ENCODE results near the gene DHX16. TPM values are rescaled to one million over a fixed set of nuclear protein-coding genes. Genes with fewer than 3 reads are reported as not detected.

The DHX16 gene
- total RNA-seq, 4 donors from 2014 or later = 25.8 to 36.2 (median 31.4) TPM

DNA sequence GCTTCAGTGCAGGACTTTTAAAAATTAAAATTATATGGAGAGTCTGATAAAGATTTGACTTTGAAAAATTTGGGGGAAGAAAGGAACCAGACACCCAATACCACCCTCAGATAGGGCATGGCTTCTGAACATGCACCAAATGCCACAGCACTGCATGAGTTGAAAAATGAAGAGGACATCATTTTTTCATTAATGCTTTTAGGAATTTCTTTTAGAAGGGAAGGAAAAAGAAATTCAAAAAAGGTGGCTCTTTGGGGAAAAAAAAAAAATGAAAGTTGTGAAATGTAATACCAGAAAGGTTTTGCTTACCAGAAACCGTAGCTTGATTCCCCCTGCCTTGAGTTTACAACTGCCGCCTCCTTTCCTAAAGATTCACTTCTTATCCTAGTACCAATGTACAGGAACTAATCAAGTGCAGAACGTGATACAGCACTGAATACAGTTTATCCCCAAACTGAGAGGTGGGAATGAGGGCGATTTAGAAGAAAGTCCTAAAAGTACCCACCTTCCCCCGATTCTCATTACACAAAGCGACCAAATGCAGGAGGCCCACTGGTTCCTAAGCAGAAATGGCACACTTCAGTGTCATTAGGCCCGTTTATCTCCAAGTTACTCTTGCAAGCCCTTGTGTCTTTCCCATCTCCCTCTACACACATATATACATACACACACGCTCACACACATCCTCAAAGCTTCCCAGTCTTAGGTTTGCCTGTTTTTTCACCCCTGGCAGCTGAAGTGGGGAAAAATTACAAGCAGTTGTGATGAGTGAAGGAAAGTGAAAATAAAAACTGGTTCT lies 58.6 kb downstream of the DHX16 start:
- ATAC-seq = no peak
- Histone ChIP-seq H3K4me1 (peaks cover 38 to 67% (median 38%) of the 10 kb centered on the region in 3 donors), H3K36me3 (peaks cover 0 to 11% of the 10 kb centered on the region in 2 donors), H3K4me3 (peak overlapping the region; percentile 76 to 85), H3K27ac (peak overlapping the region; percentile 84 to 99 (median 94)), H3K9me3 (no peaks in the 10 kb centered on the region), H3K27me3 (no peaks in the 10 kb centered on the region)
- TF ChIP-seq, protein P1, sequence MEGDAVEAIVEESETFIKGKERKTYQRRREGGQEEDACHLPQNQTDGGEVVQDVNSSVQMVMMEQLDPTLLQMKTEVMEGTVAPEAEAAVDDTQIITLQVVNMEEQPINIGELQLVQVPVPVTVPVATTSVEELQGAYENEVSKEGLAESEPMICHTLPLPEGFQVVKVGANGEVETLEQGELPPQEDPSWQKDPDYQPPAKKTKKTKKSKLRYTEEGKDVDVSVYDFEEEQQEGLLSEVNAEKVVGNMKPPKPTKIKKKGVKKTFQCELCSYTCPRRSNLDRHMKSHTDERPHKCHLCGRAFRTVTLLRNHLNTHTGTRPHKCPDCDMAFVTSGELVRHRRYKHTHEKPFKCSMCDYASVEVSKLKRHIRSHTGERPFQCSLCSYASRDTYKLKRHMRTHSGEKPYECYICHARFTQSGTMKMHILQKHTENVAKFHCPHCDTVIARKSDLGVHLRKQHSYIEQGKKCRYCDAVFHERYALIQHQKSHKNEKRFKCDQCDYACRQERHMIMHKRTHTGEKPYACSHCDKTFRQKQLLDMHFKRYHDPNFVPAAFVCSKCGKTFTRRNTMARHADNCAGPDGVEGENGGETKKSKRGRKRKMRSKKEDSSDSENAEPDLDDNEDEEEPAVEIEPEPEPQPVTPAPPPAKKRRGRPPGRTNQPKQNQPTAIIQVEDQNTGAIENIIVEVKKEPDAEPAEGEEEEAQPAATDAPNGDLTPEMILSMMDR (IDR thresholded peaks at IDR 0.05) = no peak
- TF ChIP-seq EP300 (IDR thresholded peaks at IDR 0.05) = no peak
- TF ChIP-seq POLR2A (IDR thresholded peaks at IDR 0.05) = no peak
- TF ChIP-seq POLR2AphosphoS5 (IDR thresholded peaks at IDR 0.05) = peak; percentile 46
- WGBS, 2 donors (ENCODE audit: low coverage in 1 of 2) = 8 to 15% methylated on average over 8 of the region's 8 CpGs

GRCh38 chr6:30613251-30614043 lies 59.4 kb downstream of the DHX16 start:
- peak; percentile 12 for TF ChIP-seq POLR2A (IDR thresholded peaks at IDR 0.05)
- TF ChIP-seq POLR2AphosphoS5 (IDR thresholded peaks at IDR 0.05) = peak; percentile 10
- no peak for TF ChIP-seq EP300 (IDR thresholded peaks at IDR 0.05)
- H3K27me3 ChIP-seq = no peaks in the 10 kb centered on the region
- H3K36me3 ChIP-seq = peaks cover 0 to 19% of the 10 kb centered on the region in 2 donors
- ATAC-seq = no peak
- H3K9me3 ChIP-seq = no peaks in the 10 kb centered on the region
- H3K27ac ChIP-seq = peak overlapping the region; percentile 84 to 99 (median 94)
- H3K4me1 ChIP-seq = peaks cover 30 to 67% (median 36%) of the 10 kb centered on the region in 3 donors
- peak overlapping the region; percentile 76 to 85 for H3K4me3 ChIP-seq

- H3K4me1 ChIP-seq = peaks cover 30 to 66% (median 35%) of the 10 kb centered on the region in 3 donors
- ATAC-seq = no peak
- peak; percentile 34 for TF ChIP-seq POLR2AphosphoS5 (IDR thresholded peaks at IDR 0.05)
- TF ChIP-seq, protein P1 (IDR thresholded peaks at IDR 0.05) = no peak
- peaks cover 0 to 26% of the 10 kb centered on the region in 2 donors for H3K36me3 ChIP-seq
- H3K27me3 ChIP-seq = no peaks in the 10 kb centered on the region
- 27 to 35% methylated on average over 5 to 6 of the region's 6 CpGs for WGBS, 2 donors (ENCODE audit: low coverage in 1 of 2)
- peak overlapping the region; percentile 76 to 99 (median 94) for H3K27ac ChIP-seq
- no peak overlapping the region for H3K4me3 ChIP-seq
- no peaks in the 10 kb centered on the region for H3K9me3 ChIP-seq
These were observed 60.0 kb downstream of the DHX16 start for GRCh38 chr6:30612687-30613248.

- ATAC-seq = no peak
- Histone ChIP-seq H3K27ac (peak overlapping the region in 3 of 4 donors; percentile 76 to 95 (median 92)), H3K4me3 (no peak overlapping the region), H3K27me3 (no peaks in the 10 kb centered on the region), H3K4me1 (peaks cover 30 to 71% (median 35%) of the 10 kb centered on the region in 3 donors), H3K9me3 (no peaks in the 10 kb centered on the region), H3K36me3 (peaks cover 0 to 31% of the 10 kb centered on the region in 2 donors)
- 44 to 67% methylated on average over 1 of the region's 1 CpG for WGBS, 2 donors (ENCODE audit: low coverage in 1 of 2)
- TF ChIP-seq POLR2A (IDR thresholded peaks at IDR 0.05) (no peak), POLR2AphosphoS5 (IDR thresholded peaks at IDR 0.05) (no peak), EP300 (IDR thresholded peaks at IDR 0.05) (no peak)
- TF ChIP-seq, protein P1 (IDR thresholded peaks at IDR 0.05) = peak in 3 of 4 experiments; percentile 7 to 38 (median 35)
These were observed 60.6 kb downstream of the DHX16 start for GRCh38 chr6:30612213-30612612.

GRCh38 chr6:30611856-30612194 lies 61.0 kb downstream of the DHX16 start:
- WGBS, 2 donors (ENCODE audit: low coverage in 1 of 2) = 59 to 61% methylated on average over 2 of the region's 2 CpGs
- Histone ChIP-seq H3K36me3 (peaks cover 0 to 35% of the 10 kb centered on the region in 2 donors), H3K9me3 (no peaks in the 10 kb centered on the region), H3K27me3 (no peaks in the 10 kb centered on the region), H3K4me3 (no peak overlapping the region), H3K27ac (peak overlapping the region in 3 of 4 donors; percentile 39 to 92 (median 76)), H3K4me1 (peaks cover 30 to 74% (median 35%) of the 10 kb centered on the region in 3 donors)
- TF ChIP-seq, protein P1 (IDR thresholded peaks at IDR 0.05) = no peak
- TF ChIP-seq POLR2A (IDR thresholded peaks at IDR 0.05) = no peak
- no peak for TF ChIP-seq POLR2AphosphoS5 (IDR thresholded peaks at IDR 0.05)
- no peak for TF ChIP-seq EP300 (IDR thresholded peaks at IDR 0.05)
- ATAC-seq = no peak

All from gastroesophageal sphincter (tissue), 4 donors.